ENCODE results near the gene RADX.

GRCh38 chrX:106707771-106708454 lies 96.1 kb downstream of the RADX start:
- TF ChIP-seq EZH2phosphoT487 (IDR thresholded peaks at IDR 0.05; ENCODE audit: unreplicated experiment) (no peak), POLR2AphosphoS5 (IDR thresholded peaks at IDR 0.05; ENCODE audit: low read depth) (no peak), EZH2 (IDR thresholded peaks at IDR 0.05; ENCODE audit: low read depth, unreplicated experiment) (no peak), CTCF (conservative IDR thresholded peaks at IDR 0.05; ENCODE audit: low read depth in 2 of 2) (no peak), JUNB (IDR thresholded peaks at IDR 0.05; ENCODE audit: unreplicated experiment) (no peak), REST (IDR thresholded peaks at IDR 0.05; ENCODE audit: unreplicated experiment) (no peak), ZNF462 (CRISPR knock-in tag; IDR thresholded peaks at IDR 0.05) (no peak), ZNF331 (CRISPR knock-in tag; IDR thresholded peaks at IDR 0.05; ENCODE audit: low read depth) (no peak), CREB1 (CRISPR knock-in tag; IDR thresholded peaks at IDR 0.05; ENCODE audit: low read depth) (no peak), STAT1 (IDR thresholded peaks at IDR 0.05; ENCODE audit: unreplicated experiment) (no peak), ZNF114 (CRISPR knock-in tag; IDR thresholded peaks at IDR 0.05) (no peak)

Data from GM23338 (cell line).